Lower leg skin (tissue), 3 donors: ENCODE data around the gene CELA3B.
"Not testable (repeated sequence)": the region's sequence is repeated elsewhere in the genome, so short reads cannot be mapped to it uniquely, and the experiment has no call there.

Source experiments
- CTCF ChIP-seq, 3 donors: fragments of 450-650 bp; IDR thresholded peaks; one replicate each; pipeline ENCODE4 v1.5.1; 2016; ENCODE audit warnings: antibody characterized with exemption in 3 of 3, mild to moderate bottlenecking in 3 of 3, moderate library complexity in 2 of 3
- POLR2A ChIP-seq, 2 donors: fragments of 450-650 bp; IDR thresholded peaks; one replicate each; pipeline ENCODE4 v1.6.1; 2016 to 2017; ENCODE audit warnings: antibody characterized with exemption in 2 of 2, mild to moderate bottlenecking in 1 of 2, moderate library complexity in 1 of 2

- not testable (repeated sequence) for TF ChIP-seq CTCF, POLR2A (IDR thresholded peaks at IDR 0.05)
These were observed 21.9 kb downstream of the CELA3B start for GRCh38 chr1:21998624-21999294.
